Caki2 (cell line): Measurements from ENCODE around the gene KLHL6. TPM values are rescaled to one million over a fixed set of nuclear protein-coding genes. Genes with fewer than 3 reads are reported as not detected.
A peak's percentile ranks its signal among the peaks of the same experiment; 100 is the strongest.
"Not testable (repeated sequence)": the region's sequence is repeated elsewhere in the genome, so short reads cannot be mapped to it uniquely, and the experiment has no call there.

Experiments
- DNase-seq: peaks from one replicate; pipeline ENCODE4 v3.0.0-alpha.2; 2015; ENCODE audit warnings: low read depth
- in situ Hi-C: cut with HindIII; loops from 2 replicates; pipeline ENCODE4 v1.10.0; 2016; ENCODE audit warnings: low sequenced_read_pairs, low pct_unique_long_range_greater_than_20kb, mixed read lengths
- total RNA-seq: library from RNA; depleted of rRNA; stranded (reverse); fragments of >200 nt; shearing (Covaris generic); gene quantifications from 2 replicates; pipeline ENCODE4 v1.2.3, GENCODE V29; 2014; ENCODE audit warnings: low replicate concordance

KLHL6 gene
- total RNA-seq, 1 experiment from 2014 or later = not detected

DNA sequence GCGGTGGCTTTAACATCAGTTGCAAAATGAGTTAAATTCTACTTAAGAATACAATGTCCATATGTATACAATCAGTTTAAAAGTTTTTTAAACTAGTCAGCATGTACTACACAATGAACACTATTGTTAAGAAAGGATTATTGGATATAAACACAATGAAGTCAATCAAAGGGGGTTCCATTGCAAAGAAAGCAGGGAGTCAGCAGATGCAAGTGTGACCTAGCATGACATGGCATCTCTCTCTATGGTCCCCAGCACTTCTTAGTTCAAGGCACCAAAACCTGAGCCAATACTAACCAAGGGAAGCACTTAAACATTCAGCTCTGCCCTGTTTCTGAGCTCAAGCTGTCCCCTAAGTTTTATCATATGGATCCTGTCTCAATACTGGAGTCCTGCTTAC lies 17.0 kb downstream of the KLHL6 start:
- DNase-seq = no peak
- in situ Hi-C loops = no loop called here

DNA sequence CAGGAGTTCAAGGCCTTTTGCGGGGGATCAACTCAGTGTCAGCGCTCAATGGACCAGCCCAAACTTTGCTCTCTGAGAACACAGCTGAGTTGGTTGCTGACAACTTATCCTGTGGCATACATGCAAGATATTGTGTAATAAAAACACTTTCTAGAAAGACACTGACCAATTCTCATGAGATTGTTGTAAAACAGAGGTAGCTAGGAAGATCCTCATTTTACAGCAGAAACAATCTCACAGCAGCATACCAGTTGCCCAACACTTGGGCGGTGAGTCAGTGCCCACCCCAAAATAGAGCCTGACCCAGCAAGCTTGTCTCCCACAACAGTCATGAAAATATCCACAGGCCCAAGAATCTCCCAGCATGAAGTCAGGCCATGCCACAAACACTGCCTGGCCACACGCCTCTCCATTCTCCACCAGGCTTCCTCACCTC lies 18.2 kb downstream of the KLHL6 start:
- in situ Hi-C loops = no loop called here
- no peak for DNase-seq

DNA sequence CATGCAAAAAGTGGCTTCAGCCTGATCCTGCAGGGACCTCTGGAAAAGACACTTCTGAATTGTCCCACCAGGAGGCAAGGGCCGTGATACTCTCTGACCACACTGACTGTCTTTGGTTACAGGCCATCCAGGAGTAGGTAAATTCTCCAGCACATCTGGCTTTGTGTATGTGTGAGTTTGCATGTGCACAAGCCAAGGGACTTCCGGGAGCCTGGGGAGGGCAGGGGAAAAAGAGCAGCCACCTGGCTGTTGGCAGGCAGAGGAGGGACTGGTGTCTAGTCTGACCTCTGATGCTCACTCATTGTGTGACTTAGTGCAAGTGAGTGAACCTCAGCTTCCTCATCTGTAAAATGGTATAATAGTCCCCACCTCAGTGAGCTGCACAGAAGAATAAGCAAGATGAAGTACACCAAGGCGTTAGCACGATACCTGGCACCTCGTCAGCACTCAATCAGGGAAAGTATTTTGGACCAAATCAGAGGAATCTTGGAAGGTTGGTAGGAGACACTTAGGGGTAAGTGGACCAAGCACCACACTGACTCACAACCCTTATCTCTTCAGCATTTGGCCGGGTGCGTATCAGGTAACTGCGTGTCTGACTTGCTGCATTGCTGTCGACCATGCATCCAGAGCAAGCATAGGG lies 19.1 kb downstream of the KLHL6 start:
- DNase-seq = no peak
- in situ Hi-C loops = no loop called here

DNA sequence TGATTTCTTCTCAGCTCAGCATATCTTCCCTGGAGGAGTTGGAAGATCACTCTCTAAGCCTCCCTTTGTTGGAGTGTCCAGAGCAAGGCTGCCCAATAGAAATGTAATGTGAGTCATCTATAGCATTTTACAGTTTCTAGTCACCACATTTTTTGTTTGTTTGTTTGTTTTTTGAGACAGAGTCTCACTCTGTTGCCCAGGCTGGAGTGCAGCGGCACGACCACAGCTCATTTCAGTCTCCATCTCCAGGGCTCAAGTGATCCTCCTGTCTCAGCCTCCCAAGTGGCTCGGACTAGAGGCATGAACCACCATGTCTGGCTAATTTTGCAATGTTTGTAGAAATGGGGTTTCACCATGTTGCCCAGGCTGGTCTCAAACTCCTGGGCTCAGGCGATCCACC lies 21.3 kb downstream of the KLHL6 start:
- DNase-seq = peak; percentile 26
- in situ Hi-C loops = no loop called here

DNA sequence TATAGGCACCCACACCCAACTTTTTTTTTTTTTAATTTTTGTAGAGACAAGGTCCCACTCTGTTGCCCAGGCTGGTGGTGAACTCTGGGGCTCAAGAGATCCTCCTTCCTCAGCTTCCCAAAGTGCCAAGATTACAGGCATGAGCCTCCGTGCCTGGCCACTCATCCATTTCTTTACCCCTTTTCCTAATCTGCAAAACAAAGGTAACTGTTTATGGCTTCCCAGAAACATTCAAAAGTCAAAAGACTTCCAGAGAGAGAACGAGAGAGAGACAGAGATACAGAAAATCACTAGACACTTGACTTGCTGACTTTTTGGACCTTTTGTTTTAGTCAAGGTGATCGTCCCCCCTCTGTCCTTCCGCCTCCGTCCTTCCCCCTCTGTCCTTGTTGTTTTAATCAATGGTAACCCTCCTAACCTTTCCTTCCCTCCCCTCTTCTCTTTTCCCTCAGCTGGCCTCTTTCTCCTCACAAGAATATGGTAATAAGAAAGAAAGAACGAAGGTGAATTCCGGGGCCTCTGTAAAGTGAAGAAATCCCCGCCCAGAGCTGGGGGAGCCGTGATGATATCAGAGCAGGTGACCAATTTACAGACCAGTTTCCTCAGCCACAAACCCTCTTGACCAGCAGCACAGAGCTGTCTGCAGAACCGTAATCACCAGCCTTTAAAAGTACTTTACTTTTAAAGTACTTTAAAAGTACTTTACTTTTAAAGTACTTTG lies 21.9 kb downstream of the KLHL6 start:
- in situ Hi-C loops = no loop called here

DNA sequence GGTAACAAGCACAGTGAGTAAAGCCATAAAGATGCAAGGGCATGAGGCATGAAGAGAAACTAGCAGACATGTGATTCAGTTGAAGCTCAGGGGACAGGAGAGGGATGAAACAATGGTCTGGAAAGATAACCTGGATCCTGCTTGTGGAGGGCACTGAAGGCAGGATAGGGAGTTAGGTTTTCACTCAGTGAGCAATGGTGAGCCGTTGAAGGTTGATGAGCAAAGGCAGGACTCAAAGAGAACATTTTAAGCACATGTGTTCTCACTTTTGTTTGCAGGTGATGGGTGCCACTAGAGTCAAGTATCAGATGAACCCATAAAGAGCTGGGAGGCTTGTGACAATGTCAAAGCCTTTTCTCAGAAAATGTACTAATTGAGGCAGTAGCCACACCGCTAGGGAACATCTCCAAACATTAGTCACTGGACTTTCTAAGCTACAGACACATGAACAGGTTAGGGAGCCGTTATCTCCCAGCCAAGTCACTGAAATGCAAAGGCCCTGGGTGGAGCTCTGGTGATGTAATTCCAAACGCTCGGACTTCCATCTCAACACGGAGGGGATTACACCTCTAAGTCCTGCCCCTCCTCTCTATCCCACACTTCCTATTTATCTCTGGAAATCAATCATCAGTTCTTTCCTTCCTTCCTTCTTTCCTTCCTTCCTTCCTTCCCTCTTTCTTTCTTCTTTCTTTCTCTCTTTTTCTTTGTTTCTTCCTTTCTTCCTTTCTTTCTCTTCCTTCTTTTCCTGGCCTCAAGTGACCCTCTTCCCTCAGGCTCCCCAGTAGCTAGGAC lies 22.7 kb downstream of the KLHL6 start:
- no peak for DNase-seq
- in situ Hi-C loops = no loop called here

More for the DNA sequence above, 21.9 kb downstream of the KLHL6 start:
- DNase-seq = no peak

DNA sequence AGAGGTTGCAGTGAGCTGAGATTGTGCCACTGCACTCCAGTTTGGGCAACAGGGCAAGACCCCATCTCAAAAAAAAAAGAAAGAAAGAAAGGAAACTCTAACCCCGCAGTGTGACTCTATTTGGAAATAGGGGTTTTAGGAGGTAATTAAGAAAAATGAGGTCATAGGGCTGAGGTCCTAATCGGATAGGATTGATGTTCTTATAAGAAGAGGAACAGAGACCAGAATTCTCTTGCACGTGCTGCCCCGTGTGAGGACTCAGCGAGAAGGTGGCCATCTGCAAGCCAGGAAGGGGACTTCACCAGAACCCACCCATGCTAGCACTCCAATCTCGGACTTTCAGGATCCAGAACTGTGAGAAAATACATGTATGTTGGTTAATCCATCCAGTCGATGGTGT lies 25.8 kb downstream of the KLHL6 start:
- no peak for DNase-seq
- in situ Hi-C loops = no loop called here

DNA sequence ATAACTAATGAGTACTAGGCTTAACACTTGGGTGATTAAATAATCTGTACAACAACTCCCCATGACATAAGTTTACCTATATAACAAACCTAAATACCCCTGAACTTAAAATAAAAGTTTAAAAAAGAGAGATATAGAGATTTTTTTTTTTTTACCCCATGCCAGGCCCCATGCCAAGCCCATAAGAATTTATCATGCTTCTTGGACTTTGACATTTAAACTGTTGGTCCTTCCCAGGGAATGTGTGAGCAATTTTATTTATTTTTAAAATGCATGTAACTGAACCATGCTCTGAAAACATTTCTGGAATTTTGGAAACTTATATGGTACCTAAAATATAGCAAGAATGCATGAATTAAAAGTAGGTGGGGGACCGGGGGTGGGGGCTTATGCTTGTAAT lies 26.3 kb downstream of the KLHL6 start:
- in situ Hi-C loops = no loop called here
- DNase-seq = no peak

DNA sequence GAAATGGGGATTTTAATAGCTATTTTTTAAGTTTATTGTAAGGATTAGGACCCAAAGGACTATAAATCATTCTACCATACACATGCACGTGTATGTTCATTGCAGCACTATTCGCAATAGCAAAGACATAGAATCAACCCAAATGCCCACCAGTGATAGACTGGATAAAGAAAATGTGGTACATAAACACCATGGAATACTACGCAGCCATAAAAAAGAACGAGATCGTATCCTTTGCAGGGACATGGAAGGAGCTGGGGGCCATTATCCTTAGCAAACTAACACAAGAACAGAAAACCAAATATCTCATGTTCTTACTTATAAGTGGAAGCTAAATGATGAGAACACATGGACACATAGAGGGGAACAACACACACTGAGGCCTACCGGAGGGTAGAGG lies 26.7 kb downstream of the KLHL6 start:
- in situ Hi-C loops, DNase-seq: not testable (repeated sequence)

DNA sequence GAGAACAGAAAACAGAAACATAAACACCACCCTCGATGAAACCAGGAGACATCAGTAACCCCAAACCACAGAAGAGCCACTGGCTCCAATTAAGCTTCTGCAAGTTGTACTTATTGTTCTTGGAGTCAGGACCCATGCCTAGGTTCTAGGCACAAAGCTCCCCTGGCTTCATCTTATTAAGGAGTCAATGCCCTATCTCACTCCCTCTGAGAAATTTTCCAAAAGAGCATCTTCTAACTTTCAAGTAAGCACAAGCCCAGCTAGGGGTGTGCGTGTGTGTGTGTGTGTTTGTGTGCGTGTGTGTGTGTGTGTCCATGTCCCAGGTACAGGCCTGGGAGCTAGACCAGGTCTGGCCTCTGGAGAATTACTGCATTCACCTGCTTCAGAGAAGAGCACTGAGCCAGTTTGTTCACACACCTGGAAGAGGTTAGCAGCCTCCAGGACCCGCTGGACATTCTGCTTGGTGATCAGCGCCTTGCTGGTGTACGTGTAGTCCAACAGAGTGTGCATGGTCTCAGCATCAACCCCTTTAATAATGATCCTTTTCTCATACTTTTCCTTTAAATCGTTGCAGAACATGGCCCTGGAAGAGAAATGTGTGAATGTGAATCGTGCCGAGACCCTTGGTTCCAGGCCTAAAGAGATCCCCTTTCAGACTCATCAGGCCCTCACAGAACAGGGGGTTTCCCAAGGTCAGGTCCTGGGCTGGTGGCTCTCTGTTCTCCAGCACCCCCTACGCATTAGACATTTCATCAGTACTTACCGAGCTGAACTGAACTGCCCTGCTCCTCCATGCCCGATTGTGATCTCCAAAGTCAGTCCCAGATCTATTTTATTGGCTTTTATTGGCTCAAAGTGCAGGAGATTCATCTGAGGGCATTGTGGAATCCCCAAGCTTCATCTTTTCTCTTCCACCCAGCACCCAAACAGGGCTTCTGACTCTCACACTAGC lies 27.8 kb downstream of the KLHL6 start:
- in situ Hi-C loops = no loop called here

DNA sequence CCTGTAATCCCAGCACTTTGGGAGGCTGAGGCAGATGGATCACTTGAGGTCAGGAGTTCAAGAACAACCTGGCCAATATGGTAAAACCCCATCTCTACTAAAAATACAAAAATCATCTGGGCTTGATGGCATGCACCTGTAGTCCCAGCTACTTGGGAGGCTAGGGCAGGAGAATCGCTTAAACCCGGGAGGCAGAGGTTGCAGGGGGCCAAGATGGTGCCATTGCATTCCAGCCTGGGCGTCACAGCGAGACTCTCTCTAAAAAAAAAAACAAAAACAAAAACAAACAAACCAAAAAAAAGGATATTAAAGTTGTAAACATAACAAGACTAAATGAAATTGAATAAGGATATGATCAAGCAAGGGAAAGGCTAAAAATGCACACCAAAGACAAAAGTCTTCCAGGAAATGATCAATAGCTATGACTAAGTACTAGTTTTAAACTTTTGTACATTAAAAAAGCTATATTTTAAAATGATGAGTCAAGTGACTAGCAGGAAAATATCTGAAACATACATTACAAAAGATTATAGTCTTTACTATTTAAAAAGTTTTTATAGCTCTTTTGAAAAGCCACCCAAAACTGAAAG lies 28.6 kb downstream of the KLHL6 start:
- DNase-seq = no peak
- in situ Hi-C loops = no loop called here

More for the DNA sequence above, 27.8 kb downstream of the KLHL6 start:
- no peak for DNase-seq

DNA sequence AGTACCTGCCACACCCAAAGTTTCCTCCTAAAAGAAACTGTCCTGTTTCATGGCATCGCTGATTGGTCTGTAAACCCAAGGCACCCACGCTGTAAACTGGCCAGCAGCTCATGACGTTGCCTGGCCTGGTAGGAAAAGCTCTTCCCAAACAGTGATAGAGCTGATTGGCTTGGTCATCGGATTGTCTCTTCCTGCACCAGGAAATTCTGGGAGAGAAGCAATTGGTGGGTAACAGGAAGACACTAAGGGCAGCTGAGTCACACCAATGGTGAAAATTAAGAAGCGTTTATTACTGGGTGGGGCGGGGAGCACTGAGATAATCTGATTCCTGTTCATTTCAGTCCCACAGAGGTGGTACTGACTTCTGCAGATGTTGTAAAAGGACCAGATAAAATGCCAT lies 31.0 kb downstream of the KLHL6 start:
- in situ Hi-C loops = no loop called here
- no peak for DNase-seq

DNA sequence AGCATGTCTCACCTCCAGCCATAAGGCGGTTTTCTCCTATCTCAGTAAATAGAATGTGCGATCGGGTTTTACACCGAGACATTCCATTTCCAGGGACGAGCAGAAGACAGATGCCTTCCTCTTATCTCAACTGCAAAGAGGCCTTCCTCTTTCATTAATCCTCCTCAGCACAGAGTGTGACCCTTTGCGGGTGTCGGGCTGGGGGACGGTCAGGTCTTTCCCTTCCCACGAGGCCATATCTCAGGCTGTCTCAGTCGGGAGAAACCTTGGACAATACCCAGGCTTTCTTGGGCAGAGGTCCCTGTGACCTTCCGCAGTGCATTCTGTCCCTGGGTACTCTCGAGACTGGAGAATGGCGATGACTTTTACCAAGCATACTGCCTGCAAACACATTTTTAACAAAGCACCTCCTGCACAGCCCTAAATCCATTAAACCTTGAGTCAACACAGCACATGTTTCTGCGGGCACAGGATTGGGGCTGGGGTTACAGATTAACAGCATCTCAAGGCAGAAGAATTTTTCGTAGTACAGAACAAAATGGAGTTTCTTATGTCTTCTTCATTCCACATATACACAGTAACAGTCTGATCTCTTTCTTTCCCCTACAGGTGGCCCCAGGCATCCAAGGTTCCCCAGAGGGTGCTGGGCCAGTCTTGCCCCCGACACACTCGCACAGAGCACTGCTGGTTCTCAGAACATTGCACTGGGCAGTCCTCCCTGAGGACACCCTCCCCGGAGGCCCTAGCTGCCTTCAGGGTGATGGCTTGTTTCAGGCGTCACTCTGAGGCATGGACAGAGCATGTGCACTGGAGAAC lies 34.6 kb downstream of the KLHL6 start:
- in situ Hi-C loops, DNase-seq: not testable (repeated sequence)

DNA sequence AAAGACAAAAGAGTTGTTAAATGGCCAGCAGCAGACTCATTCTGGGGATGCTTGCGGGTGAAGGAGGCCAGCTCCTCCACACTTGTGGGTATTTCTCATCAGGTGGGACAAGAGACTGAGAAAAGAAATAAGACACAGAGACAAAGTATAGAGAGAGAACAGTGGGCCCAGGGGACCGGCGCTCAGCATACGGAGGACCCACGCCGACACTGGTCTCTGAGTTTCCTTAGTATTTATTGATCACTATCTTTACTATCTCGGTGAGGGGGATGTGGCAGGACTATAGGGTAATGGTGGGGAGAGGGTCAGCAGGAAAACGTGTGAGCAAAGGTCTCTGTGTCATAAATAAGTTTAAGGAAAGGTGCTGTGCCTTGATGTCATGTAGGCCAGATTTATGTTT lies 35.2 kb downstream of the KLHL6 start:
- in situ Hi-C loops, DNase-seq: not testable (repeated sequence)

DNA sequence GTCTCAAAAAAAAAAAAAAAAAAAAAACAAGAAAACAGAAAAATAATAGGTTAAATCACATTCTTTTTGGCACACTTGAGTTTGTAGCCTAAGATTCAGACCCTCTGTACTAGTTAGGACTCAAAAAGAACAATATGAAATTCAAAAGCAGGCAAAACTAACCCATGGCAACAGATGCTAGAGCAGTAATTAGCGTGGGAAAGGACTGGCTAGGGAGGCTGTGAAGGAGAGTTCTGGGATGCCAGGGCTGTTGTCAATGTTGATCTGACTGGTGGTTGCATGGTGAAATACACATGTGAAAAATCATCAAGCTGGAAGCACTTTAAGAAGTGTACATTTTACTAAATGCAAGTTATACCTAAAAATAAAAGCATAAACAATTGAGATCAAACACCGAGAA lies 35.6 kb downstream of the KLHL6 start:
- in situ Hi-C loops = no loop called here
- no peak for DNase-seq

DNA sequence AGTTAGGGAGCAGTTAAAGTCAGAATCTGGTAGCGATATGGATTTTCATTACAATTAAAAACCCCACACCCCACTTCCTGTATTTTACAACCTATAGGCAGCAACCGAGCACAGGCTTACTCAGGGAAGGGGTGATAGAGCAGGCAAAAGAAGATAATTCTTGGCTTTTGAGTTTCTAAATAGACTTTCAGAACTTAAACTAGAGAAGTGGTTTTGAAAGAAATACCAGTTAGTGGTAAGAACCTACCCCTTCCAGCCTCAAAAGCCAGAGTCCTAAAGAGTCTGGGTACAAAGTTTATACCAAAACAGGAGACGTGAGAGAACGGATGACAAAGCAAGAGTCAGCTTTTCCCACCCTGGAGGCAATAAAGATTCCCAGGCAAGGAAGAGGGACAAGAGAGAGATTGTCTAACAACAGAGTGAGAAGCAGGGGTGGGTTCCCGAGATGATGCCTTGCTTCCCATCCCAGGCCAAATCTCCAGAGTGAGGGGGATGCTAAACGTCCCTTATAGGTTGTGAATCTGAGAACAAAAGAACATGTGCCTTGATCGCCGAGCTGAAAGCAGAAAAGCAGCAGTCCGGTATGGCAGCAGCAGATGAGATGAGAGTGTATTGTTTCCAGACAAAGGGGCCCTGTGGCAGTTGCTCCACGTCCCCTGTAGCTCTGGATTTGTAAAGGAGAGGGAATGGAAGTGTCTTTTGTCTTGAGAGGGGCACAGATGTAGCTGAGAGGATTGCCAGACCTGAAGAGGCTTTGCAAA lies 36.8 kb downstream of the KLHL6 start:
- no peak for DNase-seq
- in situ Hi-C loops = no loop called here
